Activated CD4-positive, alpha-beta T cell treated with anti-CD3 and anti-CD28 coated beads for 36 hours (primary cell): ENCODE measurements around the gene OR8D2. TPM values are rescaled to one million over a fixed set of nuclear protein-coding genes. Genes with fewer than 3 reads are reported as not detected.

ENCODE experiments used
- ATAC-seq: fragments of 200-7000 bp; cut with Tn5 transposase; one replicate; pipeline ENCODE4 v1.10.0; 2021; ENCODE audit warnings: mild to moderate bottlenecking, moderate library complexity
- CTCF ChIA-PET: fragments of 350-600 bp; sonication (Branson Sonifier 250); formaldehyde crosslinking; loops from one replicate; lab custom pipeline; 2021; ENCODE audit warnings: antibody characterized with exemption; lab: Charles Lee
- POLR2A ChIA-PET: fragments of 350-600 bp; sonication (Branson Sonifier 250); formaldehyde crosslinking; loops from one replicate; lab custom pipeline; 2021; ENCODE audit warnings: antibody characterized with exemption, inconsistent platforms; lab: Charles Lee
- DNase-seq: peaks from one replicate; pipeline ENCODE4 v3.0.0-alpha.2; 2020
- H3K27ac Mint-ChIP-seq: one replicate; pipeline ENCODE4 v1.8.0; 2021; ENCODE audit warnings: mixed read lengths
- H3K27me3 Mint-ChIP-seq: one replicate; pipeline ENCODE4 v1.8.0; 2021; ENCODE audit warnings: mixed read lengths
- H3K36me3 Mint-ChIP-seq: one replicate; pipeline ENCODE4 v1.8.0; 2021; ENCODE audit warnings: low read depth, mixed read lengths
- H3K4me1 Mint-ChIP-seq: one replicate; pipeline ENCODE4 v1.8.0; 2021; ENCODE audit warnings: mixed read lengths
- H3K4me3 Mint-ChIP-seq: one replicate; pipeline ENCODE4 v1.8.0; 2021; ENCODE audit warnings: mild to moderate bottlenecking, moderate library complexity, mixed read lengths
- H3K9me3 Mint-ChIP-seq: one replicate; pipeline ENCODE4 v1.8.0; 2021; ENCODE audit warnings: low read depth, mixed read lengths
- intact Hi-C, 2 experiments: fragments of 100-400 bp; cut with DNase I in 1 of 2; cut with micrococcal nuclease in 1 of 2; formaldehyde crosslinking; loops; one replicate each; pipeline versions ENCODE4 v1.14.2 to v1.15.1; 2022 to 2024; cut with DNase I, micrococcal nuclease
- total RNA-seq, 2 experiments: library from RNA; stranded (reverse); gene quantifications; one replicate each; pipeline ENCODE4 v1.2.3, GENCODE V29; 2021

Gene OR8D2
- not detected for total RNA-seq

GRCh38 chr11:124320097-124320496, at the start of gene OR8D2:
OR8D2 (minus strand) TSS chr11:124320197; CDS start chr11:124320197, 0 bp downstream.
- Mint-ChIP-seq H3K27me3 (peaks cover 13% of the 10 kb centered on the region), H3K9me3 (no peaks in the 10 kb centered on the region), H3K36me3 (no peaks in the 10 kb centered on the region), H3K4me1 (no peaks in the 10 kb centered on the region), H3K27ac (no peak within 1 kb of the TSS), H3K4me3 (no peak within 1 kb of the TSS)
- DNase-seq (no peak), ATAC-seq (no peak)
- ChIA-PET CTCF (interaction anchor here (0.8 kb wide), 1 partner anchor 81 kb away, joined by 3 read pairs; no protein-coding TSS in a partner anchor), POLR2A (no interaction called here)
- intact Hi-C loops: no loop called here

GRCh38 chr11:124359566-124359965, 39.6 kb upstream of the OR8D2 start:
- no peak overlapping the region for H3K4me3 Mint-ChIP-seq
- intact Hi-C loops: no loop called here
- no peak overlapping the region for H3K27ac Mint-ChIP-seq
- ATAC-seq (no peak), DNase-seq (no peak)
- H3K36me3 Mint-ChIP-seq: no peaks in the 10 kb centered on the region
- ChIA-PET POLR2A (no interaction called here), CTCF (no interaction called here)
- H3K9me3 Mint-ChIP-seq: peaks cover 3% of the 10 kb centered on the region
- H3K27me3 Mint-ChIP-seq: peaks cover 2% of the 10 kb centered on the region
- H3K4me1 Mint-ChIP-seq: no peaks in the 10 kb centered on the region

- POLR2A ChIA-PET: no interaction called here
- H3K9me3 Mint-ChIP-seq: no peaks in the 10 kb centered on the region
- no peak for DNase-seq
- intact Hi-C loops: no loop called here
- H3K4me3 Mint-ChIP-seq: no peak overlapping the region
- H3K4me1 Mint-ChIP-seq: no peaks in the 10 kb centered on the region
- CTCF ChIA-PET: interaction anchor here (0.6 to 0.7 kb wide), 2 partner anchors 10 to 174 kb away, joined by 3 read pairs; no protein-coding TSS in a partner anchor
- no peak overlapping the region for H3K27ac Mint-ChIP-seq
- no peaks in the 10 kb centered on the region for H3K27me3 Mint-ChIP-seq
- H3K36me3 Mint-ChIP-seq: no peaks in the 10 kb centered on the region
- no peak for ATAC-seq
These were observed 26.4 kb upstream of the OR8D2 start for GRCh38 chr11:124346311-124346955.

GRCh38 chr11:124344346-124344745, 24.3 kb upstream of the OR8D2 start:
- Mint-ChIP-seq H3K27ac (no peak overlapping the region), H3K36me3 (no peaks in the 10 kb centered on the region), H3K4me1 (no peaks in the 10 kb centered on the region), H3K9me3 (no peaks in the 10 kb centered on the region), H3K4me3 (no peak overlapping the region), H3K27me3 (no peaks in the 10 kb centered on the region)
- ChIA-PET CTCF (no interaction called here), POLR2A (interaction anchor here (0.5 kb wide), 1 partner anchor 160 kb away, joined by 3 read pairs; no protein-coding TSS in a partner anchor)
- DNase-seq: no peak
- ATAC-seq: no peak
- intact Hi-C loops: no loop called here

GRCh38 chr11:124340142-124340447, 20.1 kb upstream of the OR8D2 start:
- no peak overlapping the region for H3K27ac Mint-ChIP-seq
- H3K27me3 Mint-ChIP-seq: no peaks in the 10 kb centered on the region
- no peak overlapping the region for H3K4me3 Mint-ChIP-seq
- intact Hi-C loops: no loop called here
- H3K9me3 Mint-ChIP-seq: no peaks in the 10 kb centered on the region
- ATAC-seq (no peak), DNase-seq (no peak)
- H3K4me1 Mint-ChIP-seq: no peaks in the 10 kb centered on the region
- CTCF ChIA-PET: no interaction called here
- POLR2A ChIA-PET: no interaction called here
- H3K36me3 Mint-ChIP-seq: no peaks in the 10 kb centered on the region

- ChIA-PET POLR2A (no interaction called here), CTCF (no interaction called here)
- Mint-ChIP-seq H3K9me3 (no peaks in the 10 kb centered on the region), H3K27ac (no peak overlapping the region), H3K27me3 (no peaks in the 10 kb centered on the region), H3K4me1 (no peaks in the 10 kb centered on the region), H3K36me3 (no peaks in the 10 kb centered on the region), H3K4me3 (no peak overlapping the region)
- no peak for DNase-seq
- intact Hi-C loops: no loop called here
- ATAC-seq: no peak
These were observed 19.6 kb upstream of the OR8D2 start for GRCh38 chr11:124339396-124340141.

- DNase-seq (no peak), ATAC-seq (no peak)
- intact Hi-C loops: no loop called here
- Mint-ChIP-seq H3K4me1 (no peaks in the 10 kb centered on the region), H3K27me3 (peaks cover 4% of the 10 kb centered on the region), H3K9me3 (no peaks in the 10 kb centered on the region), H3K27ac (no peak overlapping the region), H3K4me3 (no peak overlapping the region), H3K36me3 (no peaks in the 10 kb centered on the region)
- CTCF ChIA-PET: interaction anchor here (1.1 kb wide), 1 partner anchor 9 kb away, joined by 3 read pairs; no protein-coding TSS in a partner anchor
- POLR2A ChIA-PET: no interaction called here
These were observed 11.9 kb upstream of the OR8D2 start for GRCh38 chr11:124331873-124332272.

GRCh38 chr11:124329787-124330478, 9.9 kb upstream of the OR8D2 start:
- H3K4me3 Mint-ChIP-seq: no peak overlapping the region
- intact Hi-C loops: no loop called here
- H3K4me1 Mint-ChIP-seq: no peaks in the 10 kb centered on the region
- ChIA-PET POLR2A (no interaction called here), CTCF (no interaction called here)
- H3K27ac Mint-ChIP-seq: no peak overlapping the region
- H3K27me3 Mint-ChIP-seq: peaks cover 6% of the 10 kb centered on the region
- ATAC-seq (no peak), DNase-seq (no peak)
- H3K9me3 Mint-ChIP-seq: no peaks in the 10 kb centered on the region
- H3K36me3 Mint-ChIP-seq: no peaks in the 10 kb centered on the region

GRCh38 chr11:124327775-124328174, 7.8 kb upstream of the OR8D2 start:
- no peak overlapping the region for H3K27ac Mint-ChIP-seq
- H3K36me3 Mint-ChIP-seq: no peaks in the 10 kb centered on the region
- no peak for DNase-seq
- peaks cover 7% of the 10 kb centered on the region for H3K27me3 Mint-ChIP-seq
- ChIA-PET POLR2A (no interaction called here), CTCF (no interaction called here)
- intact Hi-C loops: no loop called here
- no peaks in the 10 kb centered on the region for H3K4me1 Mint-ChIP-seq
- no peak overlapping the region for H3K4me3 Mint-ChIP-seq
- no peak for ATAC-seq
- no peaks in the 10 kb centered on the region for H3K9me3 Mint-ChIP-seq

- Mint-ChIP-seq H3K36me3 (no peaks in the 10 kb centered on the region), H3K27ac (no peak overlapping the region), H3K9me3 (no peaks in the 10 kb centered on the region), H3K4me1 (no peaks in the 10 kb centered on the region), H3K4me3 (no peak overlapping the region), H3K27me3 (peaks cover 13% of the 10 kb centered on the region)
- DNase-seq: no peak
- ChIA-PET POLR2A (no interaction called here), CTCF (interaction anchor here (1.0 kb wide), 1 partner anchor 9 kb away, joined by 3 read pairs; no protein-coding TSS in a partner anchor)
- ATAC-seq: no peak
- intact Hi-C loops: no loop called here
These were observed 2.4 kb upstream of the OR8D2 start for GRCh38 chr11:124322356-124322755.

- Mint-ChIP-seq H3K4me3 (no peak overlapping the region), H3K27ac (no peak overlapping the region), H3K36me3 (no peaks in the 10 kb centered on the region), H3K4me1 (no peaks in the 10 kb centered on the region), H3K9me3 (no peaks in the 10 kb centered on the region), H3K27me3 (peaks cover 4% of the 10 kb centered on the region)
- ChIA-PET POLR2A (no interaction called here), CTCF (no interaction called here)
- no peak for DNase-seq
- no peak for ATAC-seq
- intact Hi-C loops: no loop called here
These were observed 4.9 kb downstream of the OR8D2 start for GRCh38 chr11:124315052-124315451.

GRCh38 chr11:124313849-124314248, 6.1 kb downstream of the OR8D2 start, which contains the start of gene OR8D1:
OR8D1 (minus strand) TSS chr11:124313949; CDS start chr11:124310766, 3,183 bp downstream.
- POLR2A ChIA-PET: no interaction called here
- H3K36me3 Mint-ChIP-seq: no peaks in the 10 kb centered on the region
- no peak within 1 kb of the TSS for H3K27ac Mint-ChIP-seq
- CTCF ChIA-PET: no interaction called here
- no peaks in the 10 kb centered on the region for H3K4me1 Mint-ChIP-seq
- intact Hi-C loops: no loop called here
- no peak for ATAC-seq
- no peak within 1 kb of the TSS for H3K4me3 Mint-ChIP-seq
- peaks cover 4% of the 10 kb centered on the region for H3K27me3 Mint-ChIP-seq
- no peak for DNase-seq
- no peaks in the 10 kb centered on the region for H3K9me3 Mint-ChIP-seq
